RWPE1 (cell line): ENCODE results near the gene SLC27A3.

ENCODE experiments used
- CTCF ChIA-PET: fragments of 350-600 bp; sonication (Branson Sonifier 250); formaldehyde crosslinking; extraction: SDS; loops from one replicate; lab custom pipeline; 2021; lab: Yijun Ruan, JAX
- POLR2A ChIA-PET: fragments of 400-600 bp; formaldehyde crosslinking; extraction: SDS; loops from one replicate; lab custom pipeline; 2020; ENCODE audit warnings: antibody characterized with exemption; ENCODE audit not compliant: low non-redundant PET; lab: Yijun Ruan, JAX
- DNase-seq: peaks from one replicate; pipeline ENCODE4 v3.0.0; 2012; ENCODE audit warnings: low spot score
- H3K27ac ChIP-seq: fragments of 450-650 bp; 2 replicates; pipeline ENCODE4 v1.5.1; 2017
- TF ChIP-seq, protein P1 (sequence below): fragments of 450-650 bp; conservative IDR thresholded peaks from 2 replicates; pipeline ENCODE4 v1.5.1; 2017; ENCODE audit warnings: low read depth, mild to moderate bottlenecking

The SLC27A3 gene

GRCh38 chr1:153800516-153800915, 25.3 kb downstream of the SLC27A3 start:
- H3K27ac ChIP-seq = peak overlapping the region; percentile 28
- POLR2A ChIA-PET = no interaction called here
- DNase-seq = no peak
- TF ChIP-seq, protein P1, sequence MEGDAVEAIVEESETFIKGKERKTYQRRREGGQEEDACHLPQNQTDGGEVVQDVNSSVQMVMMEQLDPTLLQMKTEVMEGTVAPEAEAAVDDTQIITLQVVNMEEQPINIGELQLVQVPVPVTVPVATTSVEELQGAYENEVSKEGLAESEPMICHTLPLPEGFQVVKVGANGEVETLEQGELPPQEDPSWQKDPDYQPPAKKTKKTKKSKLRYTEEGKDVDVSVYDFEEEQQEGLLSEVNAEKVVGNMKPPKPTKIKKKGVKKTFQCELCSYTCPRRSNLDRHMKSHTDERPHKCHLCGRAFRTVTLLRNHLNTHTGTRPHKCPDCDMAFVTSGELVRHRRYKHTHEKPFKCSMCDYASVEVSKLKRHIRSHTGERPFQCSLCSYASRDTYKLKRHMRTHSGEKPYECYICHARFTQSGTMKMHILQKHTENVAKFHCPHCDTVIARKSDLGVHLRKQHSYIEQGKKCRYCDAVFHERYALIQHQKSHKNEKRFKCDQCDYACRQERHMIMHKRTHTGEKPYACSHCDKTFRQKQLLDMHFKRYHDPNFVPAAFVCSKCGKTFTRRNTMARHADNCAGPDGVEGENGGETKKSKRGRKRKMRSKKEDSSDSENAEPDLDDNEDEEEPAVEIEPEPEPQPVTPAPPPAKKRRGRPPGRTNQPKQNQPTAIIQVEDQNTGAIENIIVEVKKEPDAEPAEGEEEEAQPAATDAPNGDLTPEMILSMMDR = no peak
- CTCF ChIA-PET = no interaction called here

- TF ChIP-seq, protein P1 = no peak
- CTCF ChIA-PET = interaction anchor here (0.6 kb wide), 1 partner anchor 1818 kb away, joined by 7 read pairs; no protein-coding TSS in a partner anchor
- no peak for DNase-seq
- POLR2A ChIA-PET = no interaction called here
- H3K27ac ChIP-seq = 0 out of 2 replicates have a peak overlapping the region, but pooled peaks have one; percentile 28
Measured at GRCh38 chr1:153801028-153801625, 25.9 kb downstream of the SLC27A3 start.

DNA sequence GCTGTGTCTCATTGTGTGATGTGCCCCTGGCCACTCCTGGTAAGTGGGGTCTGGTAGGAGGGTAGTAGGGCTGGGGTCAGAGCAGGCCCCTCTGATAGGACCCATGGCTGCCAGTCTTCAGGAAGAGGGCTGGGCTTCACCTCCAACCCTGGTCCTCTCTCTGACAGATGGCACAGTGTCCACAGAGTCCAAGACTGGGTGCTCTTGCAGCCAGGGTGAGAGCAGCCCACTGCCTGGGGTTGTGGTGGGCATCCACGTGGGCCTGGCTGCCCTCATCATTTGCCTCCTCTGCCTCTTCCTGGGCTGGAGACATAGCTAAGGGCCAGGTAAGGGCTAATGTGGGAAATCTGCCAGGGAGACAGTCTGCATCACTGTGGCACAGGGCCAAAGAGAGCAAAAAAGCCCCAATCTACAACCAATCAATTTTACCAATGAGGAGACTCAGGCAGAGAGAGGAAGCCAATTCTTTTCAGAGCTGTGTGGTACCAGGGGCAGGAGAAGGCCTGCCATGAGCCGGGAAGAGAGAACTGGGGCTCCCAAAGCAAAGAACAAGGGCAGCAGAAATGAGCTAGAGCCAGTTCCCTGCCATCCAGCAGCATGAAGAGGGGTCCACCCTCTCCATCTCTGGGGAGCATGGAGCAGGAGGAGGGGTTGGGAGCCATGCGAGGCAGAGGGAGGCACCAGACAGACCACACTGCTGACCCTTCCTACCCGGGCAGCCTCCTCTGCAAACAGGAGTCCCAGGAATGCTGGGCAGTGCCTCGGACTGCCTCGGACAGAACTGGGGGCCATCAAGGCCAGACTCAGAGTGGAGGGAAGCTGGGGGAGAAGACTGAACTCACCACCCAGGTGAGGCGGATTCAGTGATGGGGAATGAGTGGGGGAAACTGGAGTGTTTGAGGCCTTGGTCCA, 26.8 kb downstream of the SLC27A3 start:
- TF ChIP-seq, protein P1 = no peak
- H3K27ac ChIP-seq = 0 out of 2 replicates have a peak overlapping the region, but pooled peaks have one; percentile 28
- ChIA-PET CTCF (no interaction called here), POLR2A (no interaction called here)
- DNase-seq = no peak

DNA sequence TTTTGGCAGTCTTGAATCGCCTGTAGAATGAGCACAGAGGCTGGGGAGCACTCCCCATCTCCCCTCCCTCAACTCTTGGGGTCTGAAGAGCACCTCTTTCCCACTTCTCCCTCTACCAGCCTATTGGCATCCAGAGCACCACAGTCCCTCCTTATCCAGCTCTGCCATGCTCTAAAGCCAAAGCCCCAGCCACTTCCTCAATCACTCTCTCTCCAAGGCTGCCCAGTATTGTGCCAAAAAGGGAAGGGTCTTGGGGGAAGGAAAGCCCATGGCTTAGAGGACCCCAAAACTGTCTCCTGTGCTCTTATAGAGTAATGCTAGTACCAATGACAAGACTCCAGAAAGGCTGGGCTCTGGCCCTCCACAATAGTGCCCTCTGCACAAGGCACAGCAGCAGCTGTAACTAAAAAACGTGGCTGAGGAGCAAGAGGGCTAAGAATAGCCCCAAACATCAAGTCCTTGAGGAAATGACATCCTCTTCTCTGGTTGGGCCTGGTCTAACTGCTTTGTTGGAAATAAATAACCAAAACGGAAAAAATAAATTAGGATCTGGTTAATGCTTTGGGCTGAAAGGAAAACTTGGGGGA, 28.4 kb downstream of the SLC27A3 start:
- H3K27ac ChIP-seq = no peak overlapping the region
- ChIA-PET CTCF (interaction anchor here (0.7 kb wide), 1 partner anchor 1001 kb away, joined by 3 read pairs; no protein-coding TSS in a partner anchor), POLR2A (no interaction called here)
- no peak for DNase-seq
- TF ChIP-seq, protein P1 = no peak

GRCh38 chr1:153804112-153804511, 28.9 kb downstream of the SLC27A3 start:
- TF ChIP-seq, protein P1 = no peak
- ChIA-PET CTCF (no interaction called here), POLR2A (no interaction called here)
- no peak for DNase-seq
- no peak overlapping the region for H3K27ac ChIP-seq
